Measurements from ENCODE around the gene EIF5AL1.

EIF5AL1 gene

GRCh38 chr10:79562135-79562756, 49.9 kb downstream of the EIF5AL1 start:
- no peak for FAIRE-seq

DNA sequence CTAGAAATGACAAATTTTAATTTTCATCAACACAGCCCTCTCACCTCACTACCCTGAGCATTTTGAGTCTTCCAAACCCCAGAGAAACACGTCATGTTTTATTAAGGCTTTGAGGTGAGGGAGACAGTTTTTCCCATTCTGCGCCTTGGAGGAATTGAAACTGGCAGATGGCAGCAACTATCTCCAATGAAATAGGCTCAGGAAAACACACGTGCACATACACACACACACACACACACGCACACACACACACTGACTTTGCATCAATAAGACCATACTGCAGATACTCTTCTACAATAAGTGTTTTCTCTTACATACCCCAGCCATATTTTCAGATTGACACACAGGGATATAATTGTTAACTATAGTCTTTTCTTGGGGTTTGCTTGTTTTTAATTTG, 51.1 kb downstream of the EIF5AL1 start:
- no peak for FAIRE-seq

Data from A204.1 (cell line).